Measurements from ENCODE around the gene SNX18. TPM values are rescaled to one million over a fixed set of nuclear protein-coding genes. Genes with fewer than 3 reads are reported as not detected.

Gene SNX18
- total RNA-seq, 1 donor from 2014 or later = 38.8 TPM

- H3K4me3 ChIP-seq (ENCODE audit: insufficient read depth, low read depth, low read length) = no peak overlapping the region
- Mint-ChIP-seq H3K27ac (ENCODE audit: unreplicated experiment) (peak overlapping the region; percentile 28), H3K9me3 (ENCODE audit: unreplicated experiment) (peaks cover 5% of the 10 kb centered on the region), H3K4me3 (ENCODE audit: unreplicated experiment) (no peak overlapping the region), H3K36me3 (ENCODE audit: low read depth, unreplicated experiment) (peaks cover 10% of the 10 kb centered on the region), H3K4me1 (ENCODE audit: low read depth, unreplicated experiment) (peaks cover 27% of the 10 kb centered on the region), H3K27me3 (ENCODE audit: low read depth, unreplicated experiment) (no peaks in the 10 kb centered on the region)
- H3K36me3 ChIP-seq (ENCODE audit: insufficient read depth, low read length) = no peaks in the 10 kb centered on the region
- FAIRE-seq (no peak), DNase-seq (ENCODE audit: low read depth) (no peak)
- H3K4me2 ChIP-seq (ENCODE audit: low read length) = peak overlapping the region; percentile 90
- H3K79me2 ChIP-seq (ENCODE audit: insufficient read depth, low read length) = peaks cover 100% of the 10 kb centered on the region
- no peak overlapping the region for H3K9ac ChIP-seq (ENCODE audit: low read length)
- H4K20me1 ChIP-seq (ENCODE audit: insufficient read depth, low read length) = peaks cover 97% of the 10 kb centered on the region
- no peak overlapping the region for H2AFZ ChIP-seq (ENCODE audit: low read depth, low read length)
- H3K4me1 ChIP-seq (ENCODE audit: insufficient read depth, low read length) = peaks cover 43% of the 10 kb centered on the region
- H3K27me3 ChIP-seq (ENCODE audit: insufficient read depth, low read length) = no peaks in the 10 kb centered on the region
- H3K9me3 ChIP-seq (ENCODE audit: insufficient read depth, low read depth, low read length) = no peaks in the 10 kb centered on the region
- no peak overlapping the region for H3K27ac ChIP-seq (ENCODE audit: low read depth, low read length)
- TF ChIP-seq CTCF (IDR thresholded peaks at IDR 0.05; ENCODE audit: insufficient read depth, low read depth, low read length) (no peak), EZH2 (IDR thresholded peaks at IDR 0.05; ENCODE audit: insufficient read depth, low read length) (no peak)
Observed at GRCh38 chr5:54523534-54523933, 6.0 kb downstream of the SNX18 start.

- H4K20me1 ChIP-seq (ENCODE audit: insufficient read depth, low read length) = peaks cover 97% of the 10 kb centered on the region
- peaks cover 100% of the 10 kb centered on the region for H3K79me2 ChIP-seq (ENCODE audit: insufficient read depth, low read length)
- FAIRE-seq = no peak
- Mint-ChIP-seq H3K4me3 (ENCODE audit: unreplicated experiment) (no peak overlapping the region), H3K27ac (ENCODE audit: unreplicated experiment) (peak overlapping the region; percentile 63), H3K4me1 (ENCODE audit: low read depth, unreplicated experiment) (peaks cover 27% of the 10 kb centered on the region), H3K27me3 (ENCODE audit: low read depth, unreplicated experiment) (no peaks in the 10 kb centered on the region), H3K36me3 (ENCODE audit: low read depth, unreplicated experiment) (peaks cover 7% of the 10 kb centered on the region), H3K9me3 (ENCODE audit: unreplicated experiment) (peaks cover 5% of the 10 kb centered on the region)
- no peak for DNase-seq (ENCODE audit: low read depth)
- H3K4me3 ChIP-seq (ENCODE audit: insufficient read depth, low read depth, low read length) = no peak overlapping the region
- peaks cover 38% of the 10 kb centered on the region for H3K4me1 ChIP-seq (ENCODE audit: insufficient read depth, low read length)
- H3K9me3 ChIP-seq (ENCODE audit: insufficient read depth, low read depth, low read length) = no peaks in the 10 kb centered on the region
- TF ChIP-seq CTCF (IDR thresholded peaks at IDR 0.05; ENCODE audit: insufficient read depth, low read depth, low read length) = no peak
- TF ChIP-seq EZH2 (IDR thresholded peaks at IDR 0.05; ENCODE audit: insufficient read depth, low read length) = no peak
- H3K27me3 ChIP-seq (ENCODE audit: insufficient read depth, low read length) = no peaks in the 10 kb centered on the region
- H3K36me3 ChIP-seq (ENCODE audit: insufficient read depth, low read length) = no peaks in the 10 kb centered on the region
- peak overlapping the region; percentile 5 for H3K9ac ChIP-seq (ENCODE audit: low read length)
- peak overlapping the region; percentile 90 for H3K4me2 ChIP-seq (ENCODE audit: low read length)
- peak overlapping the region; percentile 28 for H3K27ac ChIP-seq (ENCODE audit: low read depth, low read length)
- no peak overlapping the region for H2AFZ ChIP-seq (ENCODE audit: low read depth, low read length)
Observed at GRCh38 chr5:54524082-54524481, 6.5 kb downstream of the SNX18 start.

GRCh38 chr5:54524704-54525103 lies 7.1 kb downstream of the SNX18 start:
- H3K27ac ChIP-seq (ENCODE audit: low read depth, low read length) = peak overlapping the region; percentile 3
- no peak overlapping the region for H3K4me3 ChIP-seq (ENCODE audit: insufficient read depth, low read depth, low read length)
- H3K4me2 ChIP-seq (ENCODE audit: low read length) = peak overlapping the region; percentile 90
- peaks cover 36% of the 10 kb centered on the region for H3K4me1 ChIP-seq (ENCODE audit: insufficient read depth, low read length)
- Mint-ChIP-seq H3K27me3 (ENCODE audit: low read depth, unreplicated experiment) (no peaks in the 10 kb centered on the region), H3K27ac (ENCODE audit: unreplicated experiment) (no peak overlapping the region), H3K4me1 (ENCODE audit: low read depth, unreplicated experiment) (peaks cover 23% of the 10 kb centered on the region), H3K4me3 (ENCODE audit: unreplicated experiment) (no peak overlapping the region), H3K36me3 (ENCODE audit: low read depth, unreplicated experiment) (peaks cover 3% of the 10 kb centered on the region), H3K9me3 (ENCODE audit: unreplicated experiment) (peaks cover under 1% of the 10 kb centered on the region)
- peaks cover 100% of the 10 kb centered on the region for H3K79me2 ChIP-seq (ENCODE audit: insufficient read depth, low read length)
- no peak overlapping the region for H3K9ac ChIP-seq (ENCODE audit: low read length)
- no peaks in the 10 kb centered on the region for H3K27me3 ChIP-seq (ENCODE audit: insufficient read depth, low read length)
- no peak overlapping the region for H2AFZ ChIP-seq (ENCODE audit: low read depth, low read length)
- H3K36me3 ChIP-seq (ENCODE audit: insufficient read depth, low read length) = no peaks in the 10 kb centered on the region
- no peaks in the 10 kb centered on the region for H3K9me3 ChIP-seq (ENCODE audit: insufficient read depth, low read depth, low read length)
- FAIRE-seq (no peak), DNase-seq (ENCODE audit: low read depth) (no peak)
- TF ChIP-seq CTCF (IDR thresholded peaks at IDR 0.05; ENCODE audit: insufficient read depth, low read depth, low read length) (no peak), EZH2 (IDR thresholded peaks at IDR 0.05; ENCODE audit: insufficient read depth, low read length) (no peak)
- peaks cover 97% of the 10 kb centered on the region for H4K20me1 ChIP-seq (ENCODE audit: insufficient read depth, low read length)
